ENCODE data around the gene KCTD16. TPM values are rescaled to one million over a fixed set of nuclear protein-coding genes. Genes with fewer than 3 reads are reported as not detected.

Gene KCTD16
- total RNA-seq, 2 experiments from 2014 or later: not detected

DNA sequence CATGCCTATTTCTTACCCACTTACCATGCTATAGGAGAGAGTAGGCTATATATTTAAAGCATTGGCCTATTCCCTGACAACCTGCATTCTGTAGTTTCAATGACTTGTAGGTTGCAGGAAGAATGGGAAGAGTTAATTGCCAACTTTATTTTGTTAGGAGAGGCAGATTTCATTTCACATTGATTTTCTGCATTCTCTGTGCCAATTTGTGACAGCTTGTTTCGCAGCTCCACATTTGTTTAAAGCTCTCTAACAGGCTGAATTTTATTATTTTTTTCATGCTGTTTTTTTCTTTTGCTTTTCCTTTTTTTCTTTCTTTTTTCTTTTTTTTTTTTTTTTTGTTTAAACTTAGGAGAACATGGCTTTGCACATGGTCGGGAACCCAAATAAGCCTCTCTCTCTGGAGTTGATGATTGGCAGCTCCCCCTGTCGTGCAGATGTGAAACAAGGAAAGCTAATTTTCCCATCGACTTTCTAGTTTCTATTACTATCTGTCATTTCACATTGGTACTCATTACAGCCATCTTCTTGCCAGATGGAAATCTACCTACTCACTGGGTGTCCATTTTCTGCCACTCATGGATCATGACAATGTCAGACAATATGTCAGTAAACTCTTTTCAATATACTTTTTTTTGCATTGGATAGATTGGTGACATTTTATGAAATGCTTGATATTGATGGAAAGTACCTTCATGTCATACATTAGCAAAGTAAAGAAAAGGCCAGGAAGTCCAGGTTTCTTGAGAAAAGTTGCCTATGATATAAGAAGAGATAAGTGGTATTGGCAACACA lies 223.2 kb downstream of the KCTD16 start:
- no peaks in the 10 kb centered on the region for H3K9me3 Mint-ChIP-seq
- DNase-seq: no peak
- ChIA-PET POLR2A (no interaction called here), CTCF (no interaction called here)
- H3K36me3 Mint-ChIP-seq (ENCODE audit: low read depth): no peaks in the 10 kb centered on the region
- H3K27ac Mint-ChIP-seq: no peak overlapping the region
- H3K4me1 Mint-ChIP-seq: no peaks in the 10 kb centered on the region
- no peak overlapping the region for H3K4me3 Mint-ChIP-seq
- H3K27me3 Mint-ChIP-seq: no peaks in the 10 kb centered on the region

DNA sequence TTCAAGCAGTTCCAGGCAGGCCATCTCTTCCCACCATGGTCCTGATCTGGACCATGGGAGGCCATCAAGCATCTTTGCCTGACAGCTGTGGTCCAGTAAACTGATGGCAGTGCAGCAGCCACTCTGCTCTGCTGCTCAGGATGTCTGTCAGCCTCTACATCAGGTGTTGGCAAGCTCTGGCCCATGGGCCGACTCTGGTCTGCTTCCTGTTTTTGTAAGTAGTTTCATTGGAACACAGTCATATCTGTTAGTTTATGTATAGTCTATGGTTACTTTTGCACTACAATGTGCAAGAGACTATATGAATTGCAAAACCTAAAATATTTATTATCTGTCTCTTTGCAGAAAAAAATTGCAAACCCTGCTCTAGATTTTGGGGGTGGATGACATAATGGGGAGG lies 225.0 kb downstream of the KCTD16 start:
- DNase-seq: no peak
- no peaks in the 10 kb centered on the region for H3K27me3 Mint-ChIP-seq
- no peak overlapping the region for H3K27ac Mint-ChIP-seq
- no peak overlapping the region for H3K4me3 Mint-ChIP-seq
- H3K9me3 Mint-ChIP-seq: no peaks in the 10 kb centered on the region
- CTCF ChIA-PET: no interaction called here
- H3K4me1 Mint-ChIP-seq: no peaks in the 10 kb centered on the region
- no peaks in the 10 kb centered on the region for H3K36me3 Mint-ChIP-seq (ENCODE audit: low read depth)
- POLR2A ChIA-PET: no interaction called here

DNA sequence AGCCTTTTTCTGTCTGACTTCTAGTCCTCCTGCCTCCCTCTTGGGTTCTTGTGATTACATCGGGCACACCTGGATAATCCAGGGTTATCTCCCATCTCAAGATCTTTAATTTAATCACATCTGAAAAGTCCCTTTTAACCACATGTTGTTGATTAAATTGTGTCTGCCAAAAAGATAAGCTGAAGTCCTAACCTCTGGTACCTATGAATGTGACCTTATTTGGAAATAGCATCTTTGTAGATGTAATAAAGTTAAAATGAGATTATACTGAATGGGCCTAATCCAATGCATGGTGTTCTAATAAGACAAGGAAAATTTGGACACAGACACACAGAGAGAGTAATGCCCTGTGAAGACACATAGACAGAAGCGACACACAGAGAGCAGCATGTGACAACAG lies 232.4 kb downstream of the KCTD16 start:
- no peaks in the 10 kb centered on the region for H3K36me3 Mint-ChIP-seq (ENCODE audit: low read depth)
- H3K27ac Mint-ChIP-seq: no peak overlapping the region
- H3K4me3 Mint-ChIP-seq: no peak overlapping the region
- POLR2A ChIA-PET: no interaction called here
- CTCF ChIA-PET: no interaction called here
- no peaks in the 10 kb centered on the region for H3K9me3 Mint-ChIP-seq
- no peak for DNase-seq
- H3K4me1 Mint-ChIP-seq: no peaks in the 10 kb centered on the region
- no peaks in the 10 kb centered on the region for H3K27me3 Mint-ChIP-seq

DNA sequence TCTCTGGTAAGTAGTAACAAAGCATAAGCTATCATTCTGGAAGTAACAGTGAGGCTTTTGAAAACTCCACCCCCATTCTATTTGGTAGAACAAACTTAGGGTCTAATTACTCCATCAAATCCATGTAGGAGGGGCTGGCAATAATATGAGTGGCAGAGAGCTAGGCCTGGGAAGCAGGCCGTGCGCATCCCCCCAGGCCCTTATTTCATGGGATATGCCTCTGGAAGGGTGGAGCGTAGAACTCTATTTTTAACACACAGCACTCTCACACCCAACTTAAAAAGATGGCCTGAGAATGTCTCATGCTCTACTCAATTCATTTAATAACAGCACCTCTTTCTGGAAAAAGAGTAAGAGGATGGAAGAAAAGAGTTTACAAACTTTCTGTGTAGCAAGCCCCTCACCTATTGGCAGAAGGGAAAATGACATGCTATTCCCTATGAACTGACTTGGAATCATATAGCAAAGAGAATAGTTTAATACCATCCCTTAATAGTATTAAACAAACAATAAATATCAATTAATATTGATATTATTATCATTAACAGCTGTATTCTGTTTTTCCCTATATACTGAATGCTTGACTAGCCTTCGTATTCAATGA lies 233.2 kb downstream of the KCTD16 start:
- Mint-ChIP-seq H3K36me3 (ENCODE audit: low read depth) (no peaks in the 10 kb centered on the region), H3K4me3 (no peak overlapping the region), H3K4me1 (no peaks in the 10 kb centered on the region), H3K9me3 (no peaks in the 10 kb centered on the region), H3K27me3 (no peaks in the 10 kb centered on the region), H3K27ac (no peak overlapping the region)
- ChIA-PET CTCF (no interaction called here), POLR2A (no interaction called here)
- no peak for DNase-seq

DNA sequence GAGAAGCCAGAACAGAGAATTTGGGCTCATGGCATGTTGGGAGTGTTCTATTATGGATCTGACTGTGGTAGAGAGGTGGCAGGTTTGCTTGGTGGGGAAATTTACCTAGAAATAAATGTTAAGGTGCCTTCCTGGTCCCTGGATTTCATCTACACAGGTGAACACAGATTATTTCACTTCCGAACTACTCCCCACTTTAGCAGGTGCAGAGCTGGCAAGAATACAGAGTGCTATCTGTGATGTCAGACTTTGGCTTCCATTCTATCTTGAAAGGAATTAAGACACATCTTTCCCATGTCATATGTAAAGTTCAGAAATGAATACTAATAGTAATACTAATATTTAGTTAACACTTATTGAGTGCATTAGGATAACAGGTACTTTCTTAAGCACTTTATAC lies 234.0 kb downstream of the KCTD16 start:
- ChIA-PET CTCF (no interaction called here), POLR2A (no interaction called here)

DNA sequence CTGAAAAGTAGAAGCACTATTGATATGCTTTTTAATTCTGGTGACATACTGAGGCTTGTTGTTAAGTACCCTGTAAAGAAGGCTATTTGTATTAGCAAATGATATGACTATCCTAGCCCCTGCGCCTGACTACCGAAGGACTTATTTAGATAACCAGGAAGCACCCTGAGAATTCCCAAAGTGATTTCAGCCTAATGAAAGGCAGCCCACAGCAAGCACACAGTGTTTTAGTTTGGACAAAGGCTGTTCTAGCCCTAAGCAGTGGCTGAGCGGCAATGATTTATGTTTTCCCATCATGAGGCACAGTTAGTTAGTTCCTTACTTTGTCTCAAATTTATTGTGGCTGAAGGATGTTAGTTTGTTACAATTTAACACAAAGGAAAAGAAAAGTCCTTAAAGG lies 235.3 kb downstream of the KCTD16 start:
- Mint-ChIP-seq H3K9me3 (no peaks in the 10 kb centered on the region), H3K27ac (no peak overlapping the region), H3K4me1 (no peaks in the 10 kb centered on the region), H3K36me3 (ENCODE audit: low read depth) (no peaks in the 10 kb centered on the region), H3K27me3 (no peaks in the 10 kb centered on the region), H3K4me3 (no peak overlapping the region)
- ChIA-PET CTCF (no interaction called here), POLR2A (no interaction called here)
- no peak for DNase-seq

More for the DNA sequence above, 234.0 kb downstream of the KCTD16 start:
- H3K36me3 Mint-ChIP-seq (ENCODE audit: low read depth): no peaks in the 10 kb centered on the region
- H3K27ac Mint-ChIP-seq: no peak overlapping the region
- DNase-seq: no peak
- H3K27me3 Mint-ChIP-seq: no peaks in the 10 kb centered on the region
- no peaks in the 10 kb centered on the region for H3K4me1 Mint-ChIP-seq
- no peak overlapping the region for H3K4me3 Mint-ChIP-seq
- no peaks in the 10 kb centered on the region for H3K9me3 Mint-ChIP-seq

DNA sequence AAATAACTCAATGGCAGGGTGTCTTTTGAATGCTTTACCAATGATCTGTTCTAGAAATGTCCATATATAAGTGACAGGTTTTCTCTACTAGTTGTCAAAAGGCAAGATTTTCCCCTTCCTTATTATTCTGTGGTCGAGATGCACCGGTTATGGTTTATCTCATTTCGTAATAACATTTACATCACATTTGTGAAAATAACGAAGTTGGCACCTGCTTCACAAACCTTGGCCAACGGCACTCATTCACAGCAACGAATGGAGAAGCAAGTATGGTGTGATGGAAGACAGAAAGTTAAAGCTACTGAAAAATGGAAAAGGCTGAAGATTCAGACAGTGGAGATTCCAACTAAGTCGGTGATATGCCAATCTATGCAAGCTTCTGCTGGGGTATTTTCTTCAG lies 235.8 kb downstream of the KCTD16 start:
- Mint-ChIP-seq H3K4me1 (no peaks in the 10 kb centered on the region), H3K27me3 (no peaks in the 10 kb centered on the region), H3K9me3 (no peaks in the 10 kb centered on the region), H3K4me3 (no peak overlapping the region), H3K36me3 (ENCODE audit: low read depth) (no peaks in the 10 kb centered on the region), H3K27ac (no peak overlapping the region)
- POLR2A ChIA-PET: no interaction called here
- DNase-seq: no peak
- CTCF ChIA-PET: no interaction called here

DNA sequence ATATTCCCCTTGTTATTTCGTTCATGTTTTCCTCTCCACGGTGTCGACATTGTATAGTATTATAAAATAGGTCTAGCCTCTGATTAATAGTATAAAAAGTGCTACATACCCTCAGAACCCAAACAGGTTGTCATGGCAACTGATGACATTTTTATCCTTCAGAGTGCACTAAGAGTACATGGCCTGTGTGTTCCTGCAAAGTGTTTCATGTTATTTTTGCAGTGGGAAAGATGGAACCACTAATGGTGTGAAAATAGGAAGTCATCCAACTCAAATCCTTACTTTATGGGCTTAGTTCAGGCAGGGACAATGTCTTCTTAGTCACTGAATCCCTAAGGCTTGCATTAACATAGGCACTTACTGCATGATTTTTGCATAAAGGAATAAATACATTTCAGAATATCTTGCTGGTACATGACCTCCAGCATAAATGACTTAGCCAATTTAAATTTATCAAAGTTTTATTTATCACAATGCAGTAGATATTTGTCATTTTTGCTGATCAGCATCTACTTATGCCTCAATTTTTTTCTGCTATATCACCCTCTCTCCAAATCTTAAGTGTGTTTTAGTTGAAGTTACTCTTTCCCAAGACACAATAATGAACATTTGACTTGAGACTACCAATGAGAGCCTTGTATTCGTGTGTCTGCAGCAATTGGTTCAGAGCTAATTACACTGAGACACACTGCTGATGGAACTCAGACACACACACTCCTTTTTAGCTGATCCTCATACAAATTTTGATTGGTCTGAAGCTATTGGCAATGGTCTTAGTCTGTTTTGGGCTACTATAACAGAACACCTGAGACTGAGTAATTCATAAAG lies 243.7 kb downstream of the KCTD16 start:
- Mint-ChIP-seq H3K36me3 (ENCODE audit: low read depth) (no peaks in the 10 kb centered on the region), H3K27ac (no peak overlapping the region), H3K4me3 (no peak overlapping the region), H3K4me1 (no peaks in the 10 kb centered on the region), H3K9me3 (peaks cover 4% of the 10 kb centered on the region), H3K27me3 (no peaks in the 10 kb centered on the region)
- CTCF ChIA-PET: no interaction called here
- no peak for DNase-seq
- POLR2A ChIA-PET: no interaction called here

DNA sequence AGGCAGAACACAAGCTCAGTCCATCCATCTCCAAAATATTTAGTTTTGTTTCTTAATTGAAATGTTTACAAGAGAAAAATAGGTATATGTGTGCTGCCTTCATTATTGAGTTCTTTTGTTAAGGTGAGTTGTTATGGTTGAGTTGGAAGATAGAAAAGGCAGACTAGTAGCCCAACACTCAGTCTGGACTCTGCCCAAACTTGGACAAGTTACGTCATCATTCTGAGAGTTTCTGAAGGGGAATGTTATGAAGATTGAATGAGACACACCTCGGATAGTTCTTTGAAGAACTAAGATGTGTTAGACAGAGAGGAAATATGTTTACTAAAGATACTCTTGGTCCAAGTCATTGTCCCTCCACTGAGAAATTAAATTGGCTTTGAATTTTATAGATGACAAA lies 245.5 kb downstream of the KCTD16 start:
- no peak overlapping the region for H3K4me3 Mint-ChIP-seq
- ChIA-PET POLR2A (no interaction called here), CTCF (no interaction called here)
- peaks cover 9% of the 10 kb centered on the region for H3K9me3 Mint-ChIP-seq
- DNase-seq: no peak
- H3K4me1 Mint-ChIP-seq: no peaks in the 10 kb centered on the region
- H3K27ac Mint-ChIP-seq: no peak overlapping the region
- no peaks in the 10 kb centered on the region for H3K27me3 Mint-ChIP-seq
- no peaks in the 10 kb centered on the region for H3K36me3 Mint-ChIP-seq (ENCODE audit: low read depth)

DNA sequence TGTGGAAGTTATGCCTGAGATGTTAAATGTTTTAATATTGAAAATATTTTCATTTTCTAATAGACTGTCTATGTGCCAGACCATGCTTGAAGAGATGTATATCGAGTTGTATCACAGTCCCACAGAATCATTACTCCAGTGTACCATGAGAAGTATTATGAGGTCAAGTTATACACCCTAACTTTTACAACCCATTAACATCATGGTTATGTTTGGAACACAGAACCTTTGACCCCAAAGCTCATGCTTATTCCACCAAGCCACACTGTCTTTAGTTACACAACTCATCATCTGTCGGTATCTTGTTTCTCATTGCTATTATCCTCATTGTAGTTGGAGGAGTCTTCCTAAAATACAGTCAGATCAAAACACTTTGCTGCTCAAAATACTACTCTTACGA lies 248.0 kb downstream of the KCTD16 start:
- DNase-seq: no peak
- Mint-ChIP-seq H3K36me3 (ENCODE audit: low read depth) (no peaks in the 10 kb centered on the region), H3K9me3 (peaks cover 9% of the 10 kb centered on the region), H3K4me1 (no peaks in the 10 kb centered on the region), H3K27ac (no peak overlapping the region), H3K4me3 (no peak overlapping the region), H3K27me3 (no peaks in the 10 kb centered on the region)
- POLR2A ChIA-PET: no interaction called here
- CTCF ChIA-PET: no interaction called here

DNA sequence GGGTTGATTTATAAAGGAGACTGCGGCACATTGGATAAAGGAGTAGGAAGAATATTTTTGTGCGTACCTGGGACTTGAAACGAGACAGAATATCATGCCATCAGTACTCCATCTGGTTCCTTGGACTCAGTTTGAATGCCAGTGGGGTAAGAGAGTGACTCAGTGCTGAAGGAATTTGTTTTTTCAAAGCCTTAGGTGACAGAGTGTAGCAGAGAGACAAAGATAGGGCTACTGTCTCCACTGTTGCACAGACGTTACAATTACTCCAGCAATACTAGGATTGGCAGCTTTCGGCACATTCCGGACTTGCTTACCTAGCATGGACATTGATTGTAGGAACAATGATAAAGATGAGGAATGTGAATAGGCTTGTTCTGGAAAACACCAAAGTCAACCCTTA lies 250.7 kb downstream of the KCTD16 start:
- Mint-ChIP-seq H3K4me1 (no peaks in the 10 kb centered on the region), H3K4me3 (no peak overlapping the region), H3K36me3 (ENCODE audit: low read depth) (no peaks in the 10 kb centered on the region), H3K9me3 (peaks cover 9% of the 10 kb centered on the region), H3K27ac (no peak overlapping the region), H3K27me3 (no peaks in the 10 kb centered on the region)
- no peak for DNase-seq
- CTCF ChIA-PET: no interaction called here
- POLR2A ChIA-PET: no interaction called here

DNA sequence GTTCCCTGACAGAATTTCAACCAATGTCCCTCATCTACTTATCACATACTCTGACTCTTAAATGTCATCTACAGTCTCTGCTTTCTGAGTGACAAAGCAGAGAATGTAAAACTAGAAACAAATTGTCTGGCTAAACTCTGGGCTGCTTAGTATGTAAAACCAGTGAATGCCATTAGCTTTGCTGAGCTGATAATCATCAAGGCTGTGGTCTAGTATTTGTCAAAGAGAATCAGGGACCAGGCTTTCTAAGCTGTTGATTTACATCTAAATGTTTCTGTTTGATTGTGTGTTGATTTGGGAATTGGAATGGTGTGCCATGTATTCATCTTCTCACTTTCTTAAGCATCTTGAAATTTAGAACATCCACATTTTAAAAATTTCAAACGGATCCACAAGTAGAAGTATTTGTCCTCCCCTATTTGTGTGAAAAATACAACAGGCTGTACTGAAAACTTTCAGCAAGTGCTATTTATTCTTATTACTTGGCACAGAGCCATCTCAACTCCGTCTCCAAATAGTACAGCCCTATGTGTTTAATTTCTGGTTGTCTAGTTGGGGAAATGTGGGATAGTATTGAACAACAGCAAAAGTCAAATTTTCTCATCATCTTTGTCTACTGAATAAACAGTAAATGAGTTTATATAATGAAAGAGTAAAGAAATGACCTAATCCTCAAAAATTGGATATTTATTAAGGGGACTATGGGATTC lies 251.5 kb downstream of the KCTD16 start:
- Mint-ChIP-seq H3K27me3 (no peaks in the 10 kb centered on the region), H3K4me3 (no peak overlapping the region), H3K4me1 (no peaks in the 10 kb centered on the region), H3K9me3 (peaks cover 9% of the 10 kb centered on the region), H3K27ac (no peak overlapping the region), H3K36me3 (ENCODE audit: low read depth) (no peaks in the 10 kb centered on the region)
- no peak for DNase-seq
- CTCF ChIA-PET: no interaction called here
- POLR2A ChIA-PET: no interaction called here

DNA sequence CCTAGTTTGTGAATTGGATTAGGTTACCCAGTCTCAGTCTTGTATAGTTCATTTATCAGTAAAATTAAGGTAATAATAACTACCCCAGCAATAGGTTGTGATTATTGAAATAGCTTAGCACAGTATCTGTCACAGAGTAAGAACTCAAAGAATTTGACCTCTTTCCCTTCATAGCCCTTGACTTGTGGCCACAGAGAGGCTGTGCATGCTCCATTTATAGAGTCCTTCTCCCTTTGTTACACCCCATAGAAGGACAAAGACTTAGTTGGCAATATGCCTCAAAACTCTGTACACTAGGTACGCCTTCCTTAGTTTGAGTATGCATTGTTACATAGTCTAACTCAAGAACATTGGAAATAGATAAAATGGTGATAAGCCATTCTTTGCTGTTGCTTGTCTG lies 257.2 kb downstream of the KCTD16 start:
- Mint-ChIP-seq H3K36me3 (ENCODE audit: low read depth) (no peaks in the 10 kb centered on the region), H3K9me3 (no peaks in the 10 kb centered on the region), H3K27ac (no peak overlapping the region), H3K4me1 (no peaks in the 10 kb centered on the region), H3K4me3 (no peak overlapping the region), H3K27me3 (no peaks in the 10 kb centered on the region)
- no peak for DNase-seq
- ChIA-PET CTCF (no interaction called here), POLR2A (no interaction called here)
